Neural progenitor cell (in vitro differentiated cells): Measurements from ENCODE around the gene AP5Z1. TPM values are rescaled to one million over a fixed set of nuclear protein-coding genes. Genes with fewer than 3 reads are reported as not detected.

Source experiments
- DNase-seq: peaks from one replicate; pipeline ENCODE4 v3.0.0-alpha.2; 2016; ENCODE audit warnings: low spot score
- H2AFZ ChIP-seq: fragments of 200-600 bp; sonication (generic); replicated peaks from 2 replicates; pipeline ENCODE4 v1.6.1; 2016; ENCODE audit warnings: antibody characterized with exemption
- H3F3A ChIP-seq: fragments of 200-600 bp; sonication (generic); 2 replicates; pipeline ENCODE4 v1.6.1; 2016; ENCODE audit warnings: antibody characterized with exemption, low read depth
- H3K27ac ChIP-seq: fragments of 200-600 bp; sonication (generic); 2 replicates; pipeline ENCODE4 v1.5.1; 2016; ENCODE audit warnings: mild to moderate bottlenecking
- H3K27me3 ChIP-seq: fragments of 200-600 bp; sonication (generic); 2 replicates; pipeline ENCODE4 v1.6.1; 2016; ENCODE audit warnings: mild to moderate bottlenecking, moderate library complexity
- H3K36me3 ChIP-seq: fragments of 200-600 bp; sonication (generic); 2 replicates; pipeline ENCODE4 v1.5.1; 2016
- H3K4me1 ChIP-seq: fragments of 200-600 bp; sonication (generic); 2 replicates; pipeline ENCODE4 v1.6.1; 2016; ENCODE audit warnings: mixed run types
- H3K4me2 ChIP-seq: fragments of 200-600 bp; sonication (generic); 2 replicates; pipeline ENCODE4 v1.6.1; 2016
- H3K4me3 ChIP-seq: fragments of 200-600 bp; sonication (generic); 2 replicates; pipeline ENCODE4 v1.5.1; 2016
- H3K79me2 ChIP-seq: fragments of 200-600 bp; sonication (generic); 2 replicates; pipeline ENCODE4 v1.6.1; 2016; ENCODE audit warnings: low read depth
- H3K9ac ChIP-seq: fragments of 200-600 bp; sonication (generic); 2 replicates; pipeline ENCODE4 v1.6.1; 2016
- H3K9me3 ChIP-seq: fragments of 200-600 bp; sonication (generic); 2 replicates; pipeline ENCODE4 v1.5.1; 2016; ENCODE audit warnings: low read depth
- H4K20me1 ChIP-seq: fragments of 200-600 bp; sonication (generic); 2 replicates; pipeline ENCODE4 v1.6.1; 2016; ENCODE audit warnings: low read depth
- H3K27ac Mint-ChIP-seq: 3 replicates; pipeline ENCODE4 v1.8.0; 2021; ENCODE audit warnings: mixed read lengths
- H3K27me3 Mint-ChIP-seq: 2 replicates; pipeline ENCODE4 v1.8.0; 2022; ENCODE audit warnings: low read depth, mild to moderate bottlenecking, inconsistent platforms, moderate library complexity, mixed read lengths; ENCODE audit not compliant: insufficient read depth
- H3K36me3 Mint-ChIP-seq: 3 replicates; pipeline ENCODE4 v1.8.0; 2021; ENCODE audit warnings: mixed read lengths
- H3K4me1 Mint-ChIP-seq: 3 replicates; pipeline ENCODE4 v1.8.0; 2021; ENCODE audit warnings: mixed read lengths
- H3K4me3 Mint-ChIP-seq: 3 replicates; pipeline ENCODE4 v1.8.0; 2021; ENCODE audit warnings: mild to moderate bottlenecking, moderate library complexity, mixed read lengths
- H3K9me3 Mint-ChIP-seq: 3 replicates; pipeline ENCODE4 v1.8.0; 2020; ENCODE audit warnings: mixed read lengths
- CTCF ChIP-seq: fragments of 200-600 bp; sonication (generic); IDR thresholded peaks from 2 replicates; pipeline ENCODE4 v1.5.1; 2017; ENCODE audit warnings: antibody characterized with exemption, mild to moderate bottlenecking
- EZH2 ChIP-seq: fragments of 200-600 bp; sonication (generic); IDR thresholded peaks from 2 replicates; pipeline ENCODE4 v1.6.1; 2017; ENCODE audit warnings: antibody characterized with exemption, mild to moderate bottlenecking, moderate library complexity
- EZH2phosphoT487 ChIP-seq: fragments of 200-600 bp; sonication (generic); IDR thresholded peaks from 2 replicates; pipeline ENCODE4 v1.6.1; 2017; ENCODE audit warnings: antibody characterized with exemption
- total RNA-seq: library from RNA; depleted of rRNA; stranded (reverse); fragments of >200 nt; gene quantifications from 2 replicates; pipeline ENCODE4 v1.2.3, GENCODE V29; 2015; ENCODE audit warnings: low replicate concordance

The AP5Z1 gene
- total RNA-seq, 1 donor from 2014 or later: 8.3 TPM

- H3K9me3 Mint-ChIP-seq: no peaks in the 10 kb centered on the region
- no peak overlapping the region for H3K4me3 Mint-ChIP-seq
- Histone ChIP-seq H3K36me3 (no peaks in the 10 kb centered on the region), H4K20me1 (no peaks in the 10 kb centered on the region), H3K9ac (no peak overlapping the region), H3K4me1 (no peaks in the 10 kb centered on the region), H3F3A (no peaks in the 10 kb centered on the region), H3K79me2 (no peaks in the 10 kb centered on the region), H3K4me2 (no peak overlapping the region), H3K27me3 (no peaks in the 10 kb centered on the region), H3K4me3 (no peak overlapping the region), H3K9me3 (no peaks in the 10 kb centered on the region), H2AFZ (no peak overlapping the region), H3K27ac (no peak overlapping the region)
- peaks cover 8% of the 10 kb centered on the region for H3K4me1 Mint-ChIP-seq
- peaks cover 18% of the 10 kb centered on the region for H3K36me3 Mint-ChIP-seq
- H3K27me3 Mint-ChIP-seq: peaks cover 8% of the 10 kb centered on the region
- no peak for TF ChIP-seq EZH2
- TF ChIP-seq CTCF: no peak
- TF ChIP-seq EZH2phosphoT487: no peak
- no peak overlapping the region for H3K27ac Mint-ChIP-seq
- DNase-seq: no peak
Observed at GRCh38 chr7:4831723-4832495, 56.5 kb downstream of the AP5Z1 start.

GRCh38 chr7:4832711-4833110 is 57.3 kb downstream of the AP5Z1 start:
- Histone ChIP-seq H3K4me3 (no peak overlapping the region), H3F3A (peaks cover 6% of the 10 kb centered on the region), H3K9ac (no peak overlapping the region), H4K20me1 (no peaks in the 10 kb centered on the region), H3K4me2 (no peak overlapping the region), H2AFZ (no peak overlapping the region), H3K4me1 (peaks cover 7% of the 10 kb centered on the region), H3K36me3 (no peaks in the 10 kb centered on the region), H3K27ac (no peak overlapping the region), H3K27me3 (no peaks in the 10 kb centered on the region), H3K79me2 (no peaks in the 10 kb centered on the region), H3K9me3 (no peaks in the 10 kb centered on the region)
- Mint-ChIP-seq H3K36me3 (peaks cover 18% of the 10 kb centered on the region), H3K27me3 (peaks cover 8% of the 10 kb centered on the region), H3K9me3 (no peaks in the 10 kb centered on the region), H3K4me3 (peak overlapping the region; percentile 58), H3K4me1 (peaks cover 15% of the 10 kb centered on the region), H3K27ac (no peak overlapping the region)
- TF ChIP-seq CTCF (no peak), EZH2phosphoT487 (no peak), EZH2 (no peak)
- DNase-seq: no peak

GRCh38 chr7:4833176-4833575 is 57.8 kb downstream of the AP5Z1 start:
- Histone ChIP-seq H3K27me3 (no peaks in the 10 kb centered on the region), H3K4me1 (peaks cover 12% of the 10 kb centered on the region), H3K9me3 (no peaks in the 10 kb centered on the region), H3K79me2 (no peaks in the 10 kb centered on the region), H3F3A (peaks cover 10% of the 10 kb centered on the region), H3K36me3 (no peaks in the 10 kb centered on the region), H2AFZ (no peak overlapping the region), H3K27ac (no peak overlapping the region), H4K20me1 (no peaks in the 10 kb centered on the region), H3K4me2 (no peak overlapping the region), H3K4me3 (no peak overlapping the region), H3K9ac (no peak overlapping the region)
- no peak for DNase-seq
- Mint-ChIP-seq H3K4me1 (peaks cover 16% of the 10 kb centered on the region), H3K27me3 (peaks cover 8% of the 10 kb centered on the region), H3K9me3 (no peaks in the 10 kb centered on the region), H3K4me3 (no peak overlapping the region), H3K27ac (peak overlapping the region; percentile 63), H3K36me3 (peaks cover 18% of the 10 kb centered on the region)
- TF ChIP-seq EZH2phosphoT487 (no peak), EZH2 (no peak)
